ENCODE measurements around the gene HES5. TPM values are rescaled to one million over a fixed set of nuclear protein-coding genes. Genes with fewer than 3 reads are reported as not detected.
"Not testable (repeated sequence)": the region's sequence is repeated elsewhere in the genome, so short reads cannot be mapped to it uniquely, and the experiment has no call there.

Gene HES5, protein sequence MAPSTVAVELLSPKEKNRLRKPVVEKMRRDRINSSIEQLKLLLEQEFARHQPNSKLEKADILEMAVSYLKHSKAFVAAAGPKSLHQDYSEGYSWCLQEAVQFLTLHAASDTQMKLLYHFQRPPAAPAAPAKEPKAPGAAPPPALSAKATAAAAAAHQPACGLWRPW
- 41.2 TPM for total RNA-seq

DNA sequence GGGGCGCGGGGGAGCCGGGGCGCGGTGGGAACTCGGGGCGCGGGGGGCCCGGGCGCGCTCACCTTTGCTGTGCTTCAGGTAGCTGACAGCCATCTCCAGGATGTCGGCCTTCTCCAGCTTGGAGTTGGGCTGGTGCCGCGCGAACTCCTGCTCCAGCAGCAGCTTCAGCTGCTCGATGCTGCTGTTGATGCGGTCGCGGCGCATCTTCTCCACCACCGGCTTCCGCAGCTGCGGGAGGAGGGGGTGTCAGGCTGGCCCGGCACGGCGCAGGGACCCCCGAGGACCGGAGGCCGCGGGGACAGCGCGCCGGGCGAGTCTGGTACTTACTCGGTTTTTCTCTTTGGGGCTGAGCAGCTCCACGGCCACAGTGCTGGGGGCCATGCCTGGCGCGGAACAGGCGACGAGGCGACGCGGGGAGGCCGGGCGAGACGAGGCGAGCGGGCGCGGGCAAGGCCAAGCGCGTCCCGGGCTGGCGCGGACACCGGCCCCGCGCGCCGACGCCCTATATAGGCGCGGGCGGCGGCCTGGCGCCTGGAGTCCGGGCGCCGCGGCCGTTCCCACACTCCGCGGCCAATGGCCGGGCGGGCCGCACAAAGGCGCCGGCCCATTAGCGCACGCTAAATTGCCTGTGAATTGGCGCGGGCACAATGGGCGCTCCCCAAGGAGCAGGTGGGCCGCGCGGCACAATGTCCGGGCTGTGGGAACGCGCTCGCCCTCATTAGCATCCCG is at the start of gene HES5:
Gene HES5 (minus strand): TSS at position 480 of the 729 bp plus-strand sequence. CDS start 99 bp downstream, at position 381.
- DNase-seq (ENCODE audit: low spot score in 2 of 2), result peak in 1 of 2 donors; percentile 69
- FAIRE-seq, result no peak

DNA sequence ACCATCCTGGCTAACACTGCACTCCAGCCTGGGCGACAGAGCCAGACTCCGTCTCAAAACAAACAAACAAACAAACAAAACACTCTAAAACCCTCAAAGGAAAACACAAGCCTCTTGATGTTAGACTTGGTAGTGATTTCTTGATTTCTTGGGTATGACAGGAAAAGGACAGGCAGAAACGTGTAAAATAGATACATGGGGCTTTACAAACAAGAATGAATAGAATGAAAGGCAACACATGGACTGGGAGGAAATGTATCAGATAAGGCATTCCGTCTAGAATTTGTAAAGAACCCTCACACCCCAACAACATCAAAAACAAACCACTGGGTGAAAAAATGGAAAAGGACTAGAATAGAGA is 48.7 kb upstream of the HES5 start:
- no peak for FAIRE-seq
- no peak for DNase-seq (ENCODE audit: low spot score in 2 of 2)

DNA sequence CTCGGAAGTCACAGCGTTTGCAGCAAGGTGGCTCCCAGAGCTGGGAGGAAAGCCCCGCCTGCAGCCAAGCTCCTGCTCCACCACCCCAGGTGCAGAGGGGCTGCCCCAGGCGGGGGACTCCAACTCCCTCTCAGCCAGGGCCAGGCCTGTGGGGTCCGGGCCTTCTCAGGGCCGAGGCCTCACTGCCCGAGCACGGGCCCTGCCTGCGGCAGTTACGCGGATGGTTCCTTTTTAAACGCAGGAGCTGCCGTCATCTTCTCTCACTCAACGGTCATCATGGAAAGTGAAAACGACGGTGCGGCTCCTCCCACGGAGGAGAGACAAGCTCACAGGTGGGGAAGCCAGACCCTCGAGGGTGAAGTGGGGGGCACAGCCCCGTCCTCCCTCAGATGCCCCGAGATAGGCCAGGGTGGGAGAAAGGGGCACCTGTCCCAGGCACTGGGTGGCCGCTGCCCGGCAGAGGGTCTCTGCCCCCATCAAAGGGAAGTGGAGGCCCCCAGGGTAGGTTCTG is 47.6 kb upstream of the HES5 start:
- not testable (repeated sequence) for DNase-seq (ENCODE audit: low spot score in 2 of 2); FAIRE-seq

DNA sequence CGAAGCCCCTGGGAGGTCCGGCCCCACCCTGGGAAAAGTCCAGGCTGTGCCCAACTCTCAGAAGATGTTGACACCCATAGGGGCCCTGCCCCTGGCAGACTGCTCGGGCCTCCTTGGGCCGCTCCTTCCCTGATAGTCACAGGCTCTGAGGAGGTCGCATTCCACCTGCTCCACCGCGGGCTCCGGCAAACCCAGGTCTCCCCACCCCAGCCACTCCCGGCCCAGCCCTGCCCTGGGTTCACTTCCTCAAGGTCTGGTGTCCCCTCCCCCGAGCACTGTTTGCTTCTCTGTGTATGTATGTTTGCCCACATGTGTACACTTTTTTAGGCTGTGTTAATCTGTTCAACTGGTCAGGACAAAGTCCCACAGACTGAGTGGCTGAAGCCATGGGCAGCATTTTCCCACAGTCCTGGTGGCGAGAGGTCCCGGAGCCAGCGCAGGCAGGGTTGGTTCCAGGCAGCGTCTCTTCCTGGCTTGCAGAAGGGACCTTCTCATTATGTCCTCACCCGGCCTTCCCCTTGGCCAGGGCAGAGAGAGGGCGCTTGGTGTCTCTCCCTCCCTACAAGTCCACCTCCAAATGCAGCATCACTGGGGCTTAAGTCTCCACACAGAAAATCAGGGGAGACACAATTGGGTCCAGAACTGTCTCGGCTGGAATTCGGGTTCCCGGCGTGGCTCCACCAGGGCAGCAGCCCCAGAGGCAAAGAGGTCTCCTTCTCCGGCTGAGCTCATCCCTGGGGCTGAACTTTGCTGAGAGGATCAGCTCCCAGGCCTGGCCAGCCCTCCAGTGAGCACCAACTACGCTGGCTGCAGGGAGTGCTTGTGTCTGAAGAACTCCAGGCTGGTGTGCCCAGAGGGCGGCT is 46.0 kb upstream of the HES5 start:
- FAIRE-seq, result no peak
- DNase-seq (ENCODE audit: low spot score in 2 of 2), result no peak

DNA sequence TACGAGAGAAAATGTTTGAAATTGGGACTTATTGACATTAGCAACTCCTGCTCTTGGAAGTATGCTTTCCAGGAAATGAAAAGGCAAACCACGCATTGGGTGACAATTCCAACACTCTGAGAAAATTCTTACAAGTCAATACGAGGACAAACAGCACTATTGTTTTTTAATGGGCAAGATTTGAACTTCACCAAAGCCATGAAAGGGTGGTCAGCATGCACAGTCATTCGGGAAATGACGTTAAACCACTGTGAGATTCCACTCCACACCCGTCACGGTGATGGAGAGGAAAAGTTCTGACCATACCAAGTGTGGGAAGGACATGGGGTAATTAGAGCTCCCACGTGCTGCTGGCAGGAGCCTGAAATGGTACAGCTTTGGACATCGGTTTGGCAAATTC is 44.3 kb upstream of the HES5 start:
- DNase-seq (ENCODE audit: low spot score in 2 of 2) (no peak), FAIRE-seq (no peak)

DNA sequence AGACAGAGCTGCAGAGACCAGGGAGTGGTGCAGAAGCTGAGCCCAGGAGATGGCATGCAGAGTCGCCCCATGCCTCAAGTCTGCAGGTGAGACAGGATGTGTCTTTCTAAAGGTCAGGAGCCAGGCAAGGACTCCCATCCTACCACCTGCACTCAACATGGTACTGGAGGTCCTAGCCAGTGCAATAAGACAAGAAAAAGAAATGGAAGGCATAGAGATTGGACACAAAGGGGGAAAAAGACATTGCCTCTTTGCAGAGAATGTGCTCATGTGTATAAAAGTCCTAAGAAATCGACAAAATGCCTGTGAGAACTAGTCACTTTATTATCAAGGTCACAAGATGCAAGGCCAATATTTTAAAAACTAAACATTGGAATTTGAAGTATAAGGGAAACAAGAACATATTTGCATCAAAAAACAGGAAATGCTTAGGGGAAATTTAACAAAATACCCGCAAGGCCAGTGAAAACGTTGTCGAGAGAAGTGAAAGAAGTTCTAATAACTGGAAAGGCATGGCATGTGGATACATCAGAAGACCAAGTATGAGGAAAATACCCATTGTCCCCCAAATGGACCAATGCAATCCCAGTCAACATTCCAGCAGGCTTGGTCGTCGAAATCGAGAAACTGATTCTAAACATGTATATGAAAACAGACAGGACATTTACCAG is 43.3 kb upstream of the HES5 start:
- FAIRE-seq, result no peak
- no peak for DNase-seq (ENCODE audit: low spot score in 2 of 2)

DNA sequence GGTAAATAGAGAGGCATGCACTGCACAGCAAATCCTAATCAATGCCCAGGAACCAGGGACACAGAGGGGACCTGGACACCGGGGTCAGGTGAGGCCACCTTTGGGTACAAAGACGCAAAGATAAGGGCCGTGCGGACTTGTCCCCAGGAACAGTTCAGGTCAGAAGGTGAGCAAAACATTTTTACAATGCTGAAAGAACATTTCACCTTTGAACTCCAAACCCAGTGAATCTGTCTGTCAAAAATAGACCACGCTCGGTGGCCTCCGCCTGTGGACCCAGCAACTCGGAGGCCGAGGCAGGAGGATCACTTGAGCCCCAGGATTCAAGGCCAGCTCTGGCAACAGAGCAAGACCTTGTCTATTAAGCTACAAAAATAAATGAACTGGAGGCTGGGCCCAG is 41.3 kb upstream of the HES5 start:
- FAIRE-seq, result no peak
- DNase-seq (ENCODE audit: low spot score in 2 of 2), result no peak

DNA sequence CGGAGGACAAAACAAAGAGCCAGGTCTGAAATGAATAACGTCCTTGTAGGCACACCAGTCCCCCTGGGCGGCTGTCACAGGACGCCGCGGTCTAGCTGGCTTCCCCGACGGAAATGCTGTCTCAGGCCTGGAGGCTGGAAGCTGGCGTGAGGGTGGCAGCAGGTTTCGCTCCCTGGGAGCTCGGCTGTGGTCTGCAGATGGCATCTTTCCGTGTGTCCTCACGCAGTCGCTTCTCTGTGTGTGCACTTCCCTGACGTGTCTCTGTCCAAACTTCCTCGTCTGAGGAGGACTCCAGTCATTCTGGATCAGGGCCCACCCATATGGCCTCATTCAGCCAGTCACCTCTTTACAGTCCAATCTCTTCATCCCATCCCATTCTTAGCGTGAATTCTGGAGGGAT is 40.3 kb upstream of the HES5 start:
- DNase-seq (ENCODE audit: low spot score in 2 of 2), result no peak
- no peak for FAIRE-seq

DNA sequence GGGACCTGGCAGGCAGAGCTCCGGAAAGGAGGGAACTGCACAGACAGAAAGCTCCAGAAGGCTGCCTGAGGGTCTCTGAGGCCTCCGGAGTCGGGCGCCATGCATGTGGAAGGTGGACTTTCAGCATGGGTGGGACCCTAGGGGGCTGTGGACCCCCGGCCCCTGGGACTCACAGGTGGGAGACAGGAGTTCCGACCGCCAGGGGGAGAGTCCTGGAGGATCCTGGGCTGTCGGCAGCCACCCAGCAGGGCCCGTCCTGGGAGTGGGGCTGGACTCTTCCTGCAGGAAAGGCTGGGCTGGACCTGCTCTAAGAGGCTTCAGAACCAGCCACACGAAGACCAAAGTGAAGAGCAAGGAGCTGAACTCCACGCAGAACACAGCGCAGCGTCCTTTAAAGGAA is 39.6 kb upstream of the HES5 start:
- not testable (repeated sequence) for DNase-seq (ENCODE audit: low spot score in 2 of 2); FAIRE-seq

DNA sequence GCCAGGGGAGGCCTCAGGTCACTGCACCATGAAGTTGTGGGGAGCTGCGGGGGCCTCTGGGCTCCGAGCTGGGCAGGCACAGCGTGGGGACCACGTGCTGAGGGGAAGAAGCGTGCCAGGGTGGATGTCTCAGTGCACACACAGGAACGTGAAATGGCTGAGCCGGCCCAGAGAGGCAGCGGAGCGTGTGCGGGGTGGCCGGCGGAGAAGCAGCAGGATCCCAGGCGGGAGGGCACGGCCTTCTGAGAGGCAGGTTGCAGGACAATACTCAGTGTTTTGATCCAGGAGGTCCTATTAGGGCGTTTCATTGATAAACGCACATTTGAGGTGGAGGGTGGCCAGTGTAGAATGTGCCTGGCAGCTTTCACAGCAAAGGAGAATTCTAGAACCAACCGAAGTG is 39.0 kb upstream of the HES5 start:
- no peak for FAIRE-seq

DNA sequence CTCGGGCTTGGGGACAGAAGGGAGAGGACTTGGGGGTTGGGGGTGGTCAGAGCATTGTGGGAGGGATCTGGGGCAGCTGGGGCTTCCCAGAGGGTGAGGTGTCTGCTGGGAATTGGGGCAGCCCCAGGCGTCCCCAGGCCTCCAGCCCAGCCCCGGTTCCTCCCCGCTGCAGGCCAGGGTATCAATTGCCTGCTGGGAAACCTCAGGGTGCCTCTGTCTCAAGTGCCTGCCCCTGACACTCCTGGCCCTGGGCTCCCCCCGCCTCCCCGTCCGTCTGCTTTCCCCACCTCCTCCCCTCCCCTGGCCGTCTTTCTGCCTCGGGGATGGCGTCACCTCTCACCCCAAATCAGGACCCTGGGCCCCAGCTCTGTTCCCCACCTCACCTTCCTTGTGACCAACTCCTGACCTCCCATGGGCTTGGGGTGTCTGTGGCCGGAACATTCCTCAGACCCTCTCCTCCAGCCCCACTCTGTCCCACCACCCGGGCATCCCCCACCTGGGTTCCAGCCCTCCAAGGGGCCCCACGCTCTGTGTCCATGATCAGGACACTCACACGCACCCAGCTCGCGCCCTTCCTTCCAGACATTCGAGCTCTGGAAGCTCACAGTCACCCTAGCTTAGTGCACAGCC is 38.2 kb upstream of the HES5 start:
- FAIRE-seq, result not testable (repeated sequence)

More for the DNA sequence above, 39.0 kb upstream of the HES5 start:
- DNase-seq (ENCODE audit: low spot score in 2 of 2), result no peak

DNA sequence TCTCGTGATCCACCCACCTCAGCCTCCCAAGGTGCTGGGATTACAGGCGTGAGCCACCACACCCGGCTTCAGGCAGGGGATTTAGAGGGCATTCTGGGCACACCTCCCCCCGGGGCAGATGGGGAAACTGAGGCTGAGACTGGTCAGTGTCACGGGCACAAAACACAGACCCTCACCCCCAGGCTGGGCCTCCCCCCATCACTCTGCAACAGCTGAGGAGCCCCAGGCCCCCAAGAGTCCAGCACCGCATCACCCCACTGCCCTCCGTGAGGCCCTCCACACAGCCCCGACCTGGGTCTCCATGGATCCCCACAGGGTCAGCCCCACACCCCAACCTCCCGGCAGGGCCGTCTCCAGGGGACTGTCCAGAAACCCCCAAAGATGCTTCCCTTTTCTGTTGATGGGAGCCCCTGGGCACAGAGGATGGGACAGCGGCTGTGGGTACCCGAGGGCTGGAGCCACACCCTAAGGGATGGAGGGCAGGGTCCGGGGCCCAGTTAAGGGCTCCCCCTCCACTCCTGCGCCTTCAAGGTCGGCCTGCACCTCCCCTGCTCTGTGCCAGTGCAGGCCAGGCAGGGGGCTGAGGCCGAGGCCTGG is 37.1 kb upstream of the HES5 start:
- no peak for FAIRE-seq
- no peak for DNase-seq (ENCODE audit: low spot score in 2 of 2)

More for the DNA sequence above, 38.2 kb upstream of the HES5 start:
- DNase-seq (ENCODE audit: low spot score in 2 of 2), result not testable (repeated sequence)

DNA sequence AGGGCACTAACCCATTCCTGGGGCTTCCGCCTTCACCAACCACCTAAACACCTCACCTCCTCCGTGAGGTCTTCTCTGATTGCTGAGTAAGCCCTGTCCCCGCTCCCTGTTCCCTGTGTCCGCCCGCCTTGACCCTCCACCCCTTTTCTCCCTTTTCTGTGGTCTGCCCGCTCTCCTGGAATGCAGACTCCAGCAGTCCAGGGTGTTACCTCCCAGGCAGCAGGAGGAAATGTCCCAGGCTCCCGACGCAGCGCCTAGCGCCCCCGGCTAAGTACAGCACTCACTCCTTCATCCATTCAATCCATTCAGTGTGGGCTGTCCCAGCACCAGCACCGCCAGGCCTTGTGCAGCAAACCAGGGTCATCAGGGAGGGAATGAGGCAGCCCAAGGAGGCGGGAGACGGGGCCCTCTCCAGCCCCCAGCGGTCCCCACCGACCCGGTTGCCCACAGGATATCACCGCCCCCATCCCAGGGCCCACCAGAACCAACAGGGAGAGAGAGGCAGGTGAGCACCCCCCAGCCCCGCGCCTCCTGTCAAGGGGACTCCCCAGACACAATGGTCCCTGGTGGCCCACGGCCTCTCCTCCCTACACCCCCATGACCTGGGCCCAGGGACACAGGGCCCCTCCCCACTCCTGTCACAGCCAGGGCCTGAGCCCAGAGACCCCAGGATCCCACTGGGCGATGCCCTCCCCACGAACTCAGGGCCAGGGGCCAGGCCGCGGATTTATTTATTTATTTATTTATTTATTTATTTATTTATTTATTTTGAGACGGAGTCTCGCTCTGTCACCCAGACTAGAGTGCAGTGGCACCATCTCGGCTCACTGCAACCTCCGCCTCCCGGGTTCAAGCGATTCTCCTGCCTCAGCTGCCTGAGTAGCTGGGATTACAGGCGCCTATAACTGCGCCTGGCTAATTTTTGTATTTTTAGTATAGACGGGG is 36.3 kb upstream of the HES5 start:
- no peak for FAIRE-seq
- DNase-seq (ENCODE audit: low spot score in 2 of 2), result no peak

DNA sequence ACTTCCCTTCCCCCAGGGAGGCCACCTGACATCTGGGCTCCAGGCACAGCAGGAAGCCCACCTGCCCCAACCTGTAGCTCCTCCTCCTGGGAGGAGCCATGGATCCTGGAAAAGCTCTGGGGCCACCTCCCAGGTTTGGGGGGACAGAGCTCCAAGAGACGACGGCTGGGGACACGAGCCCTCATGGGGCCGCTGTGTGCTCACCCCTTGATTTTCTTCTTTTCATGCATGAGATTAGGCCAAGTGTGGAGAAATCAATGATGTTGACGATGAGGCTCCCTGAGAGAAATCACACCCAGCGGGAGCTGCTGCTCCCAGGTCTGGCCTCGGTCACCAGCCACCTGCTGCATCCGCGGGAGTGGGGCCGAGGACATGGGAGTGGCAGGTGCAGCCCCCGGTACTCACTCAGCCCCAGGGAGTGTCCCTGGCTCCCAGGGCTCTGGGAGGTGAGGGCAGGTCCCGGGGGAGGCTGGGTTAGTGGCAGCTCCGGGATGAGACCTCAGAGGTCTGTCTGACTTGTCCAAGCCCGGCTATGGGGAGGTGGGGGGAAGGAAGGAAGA is 34.8 kb upstream of the HES5 start:
- DNase-seq (ENCODE audit: low spot score in 2 of 2) (no peak), FAIRE-seq (no peak)

DNA sequence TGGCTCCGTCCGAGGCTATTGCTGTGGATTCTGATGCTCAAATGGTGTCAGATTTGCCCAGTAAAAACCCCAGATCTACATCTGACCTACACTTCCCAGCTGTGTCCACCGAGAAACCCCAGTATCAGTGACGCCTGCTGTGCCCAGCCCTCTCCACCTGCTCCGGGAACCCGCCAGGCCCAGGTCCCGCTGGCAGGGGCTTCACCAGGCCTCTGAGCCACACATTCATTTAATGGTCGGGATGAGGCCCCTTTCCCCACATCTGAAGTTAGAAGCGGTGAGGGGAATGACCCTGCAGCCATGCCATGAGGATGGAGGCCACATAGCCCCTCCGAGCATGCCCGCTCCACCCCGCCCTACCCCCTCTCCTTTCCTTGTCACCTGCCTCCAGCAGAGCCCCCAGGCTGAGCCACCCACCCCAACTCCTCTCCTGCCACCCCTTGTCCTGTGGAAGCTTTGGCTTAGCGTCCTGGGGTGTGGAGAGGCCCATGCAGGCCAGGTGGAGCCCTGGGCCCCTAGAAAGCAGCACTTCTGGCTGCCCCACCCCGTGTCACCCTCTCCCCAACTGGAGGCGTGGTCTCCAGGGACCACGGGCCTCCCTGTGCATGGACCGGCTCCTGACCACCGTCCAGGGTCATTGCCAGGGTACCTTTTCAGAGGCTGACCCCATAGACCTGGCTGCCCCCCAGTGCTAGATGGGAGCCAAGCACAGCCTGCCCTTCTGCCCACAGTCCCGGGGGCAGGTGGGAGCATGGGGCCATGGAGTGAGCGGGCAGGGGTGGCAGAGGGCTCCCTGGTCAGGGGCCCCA is 34.1 kb upstream of the HES5 start:
- FAIRE-seq, result no peak
- DNase-seq (ENCODE audit: low spot score in 2 of 2), result no peak

DNA sequence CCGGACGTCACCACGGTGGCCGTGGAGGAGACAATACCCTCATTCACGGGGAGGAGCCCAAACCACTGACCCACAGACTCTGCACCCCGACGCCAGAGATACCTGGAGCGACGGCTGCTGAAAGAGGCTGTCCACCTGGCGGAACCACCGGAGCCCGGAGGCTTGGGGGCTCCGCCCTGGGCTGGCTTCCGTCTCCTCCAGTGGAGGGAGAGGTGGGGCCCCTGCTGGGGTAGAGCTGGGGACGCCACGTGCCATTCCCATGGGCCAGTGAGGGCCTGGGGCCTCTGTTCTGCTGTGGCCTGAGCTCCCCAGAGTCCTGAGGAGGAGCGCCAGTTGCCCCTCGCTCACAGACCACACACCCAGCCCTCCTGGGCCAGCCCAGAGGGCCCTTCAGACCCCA is 33.1 kb upstream of the HES5 start:
- FAIRE-seq, result no peak

More for the DNA sequence above, 33.1 kb upstream of the HES5 start:
- no peak for DNase-seq (ENCODE audit: low spot score in 2 of 2)

Measured in frontal cortex (tissue), 4 donors.